ENCODE results near the gene STT3B. TPM values are rescaled to one million over a fixed set of nuclear protein-coding genes. Genes with fewer than 3 reads are reported as not detected.
"Not testable (repeated sequence)": the region's sequence is repeated elsewhere in the genome, so short reads cannot be mapped to it uniquely, and the experiment has no call there.

STT3B gene
- total and polyA plus RNA-seq, 2 of the 4 experiments (the other 2 are of a cell fraction) = 45.5 to 86.4 TPM

- ATAC-seq (ENCODE audit: low read depth) = not testable (repeated sequence)
These were observed 26.2 kb upstream of the STT3B start for GRCh38 chr3:31506515-31506914.

More at GRCh38 chr3:31506515-31506914, 26.2 kb upstream of the STT3B start:
- H2BK20ac ChIP-seq (ENCODE audit: low read depth, low read length); H4K20me1 ChIP-seq (ENCODE audit: insufficient read depth, low read length); H2AK9ac ChIP-seq (replicated peaks; ENCODE audit: low read depth, low read length, poor library complexity); H3K36me3 ChIP-seq (ENCODE audit: control insufficient read depth, insufficient read depth, low read length); H3K9me3 ChIP-seq (ENCODE audit: control insufficient read depth, insufficient read depth, low read length); H3K4ac ChIP-seq (ENCODE audit: low read depth, low read length); H2BK120ac ChIP-seq (ENCODE audit: low read depth, low read length); DNase-seq; intact Hi-C loops (cut with micrococcal nuclease); H3K4me2 ChIP-seq (ENCODE audit: low read depth, low read length); H3K27ac ChIP-seq (ENCODE audit: insufficient read depth, low read length); H3K9me1 ChIP-seq (ENCODE audit: insufficient read depth, low read length); H4K8ac ChIP-seq (ENCODE audit: low read depth in 2 of 2, low read length in 2 of 2); POLR2A ChIA-PET (ENCODE audit: unreplicated experiment); H3K79me1 ChIP-seq (ENCODE audit: low read depth in 1 of 2, low read length in 2 of 2); H3K18ac ChIP-seq (ENCODE audit: low read depth, low read length); H2AK5ac ChIP-seq (ENCODE audit: low read depth, low read length); BruUV-seq (replicated peaks); H3K4me3 ChIP-seq (ENCODE audit: insufficient read depth, low read depth, low read length); H3K56ac ChIP-seq (ENCODE audit: extremely low read depth, insufficient read depth, low read length); H4K5ac ChIP-seq (ENCODE audit: low read depth, low read length); H2BK5ac ChIP-seq (ENCODE audit: low read depth, low read length, poor library complexity, severe bottlenecking); CTCF ChIA-PET; H3K4me1 ChIP-seq (ENCODE audit: control insufficient read depth, insufficient read depth, low read length); H2AFZ ChIP-seq (replicated peaks; ENCODE audit: low read length, poor library complexity); dilution Hi-C loops (cut with HindIII; ENCODE audit: low sequenced_read_pairs, unreplicated experiment); in situ Hi-C loops (cut with MboI; ENCODE audit: low sequenced_read_pairs); H4K91ac ChIP-seq (ENCODE audit: insufficient read depth, low read depth, low read length); H3K14ac ChIP-seq (replicated peaks; ENCODE audit: low read depth, low read length); H3K23ac ChIP-seq (ENCODE audit: low read depth, low read length); H2BK15ac ChIP-seq (ENCODE audit: low read depth, low read length); H3K9ac ChIP-seq (ENCODE audit: low read depth, low read length): not testable (repeated sequence)
- WGBS, 2 experiments (ENCODE audit: extremely low coverage in 2 of 2, insufficient read length in 1 of 2) = 82% methylated on average over 4 of the region's 7 CpGs; no CpG with 5 or more reads in 1 of the 2 experiments
- H3K27me3 ChIP-seq (ENCODE audit: control insufficient read depth, insufficient read depth, low read length) = peaks cover 13% of the 10 kb centered on the region
